Measurements from ENCODE around the gene STAT5B. TPM values are rescaled to one million over a fixed set of nuclear protein-coding genes. Genes with fewer than 3 reads are reported as not detected.

The STAT5B gene
- total and polyA plus RNA-seq, 2 of the 13 experiments (the other 11 are each of a cell fraction or from before 2014, with no cell fraction given) = 21.0 to 42.8 TPM

GRCh38 chr17:42322382-42323267 is 46.4 kb upstream of the STAT5B start (continued):
- 0 out of 2 replicates have a peak, but pooled peaks have one; percentile 74 for TF ChIP-seq ZBTB4 (CRISPR knock-in tag; IDR thresholded peaks at IDR 0.05; ENCODE audit: borderline replicate concordance)
- TF ChIP-seq SOX6 (IDR thresholded peaks at IDR 0.05) = no peak
- TF ChIP-seq SOX6 (CRISPR knock-in tag; IDR thresholded peaks at IDR 0.05) = peak; percentile 40; the same call in 1 of the 2 replicates
- TF ChIP-seq HOXA3 (CRISPR knock-in tag; IDR thresholded peaks at IDR 0.05) = peak; percentile 69; the same call in 1 of the 2 replicates
- TF ChIP-seq ZNF225 (CRISPR knock-in tag; IDR thresholded peaks at IDR 0.05) = peak; percentile 51; the same call in 1 of the 2 replicates
- TF ChIP-seq ZFP36L2 (CRISPR knock-in tag; IDR thresholded peaks at IDR 0.05) = peak; percentile 62; the same call in 1 of the 2 replicates
- peak; percentile 80 for TF ChIP-seq ZNF331 (CRISPR knock-in tag; IDR thresholded peaks at IDR 0.05)
- peak; percentile 84; the same call in 1 of the 2 replicates for TF ChIP-seq RFXANK (CRISPR knock-in tag; IDR thresholded peaks at IDR 0.05)
- peak; percentile 97 for TF ChIP-seq KDM3A (CRISPR knock-in tag; IDR thresholded peaks at IDR 0.05; ENCODE audit: low read depth)
- TF ChIP-seq RARA (CRISPR knock-in tag; IDR thresholded peaks at IDR 0.05) = peak; percentile 38; the same call in 1 of the 2 replicates
- no peak for TF ChIP-seq NFIC (IDR thresholded peaks at IDR 0.05; ENCODE audit: low read length)
- peak; percentile 56; the same call in 1 of the 2 replicates for TF ChIP-seq PATZ1 (CRISPR knock-in tag; IDR thresholded peaks at IDR 0.05)
- TF ChIP-seq CTCF (CRISPR knock-in tag; IDR thresholded peaks at IDR 0.05) = peak; percentile 100
- no peak for TF ChIP-seq ZNF513 (CRISPR knock-in tag; conservative IDR thresholded peaks at IDR 0.05)
- TF ChIP-seq ZNF850 (CRISPR knock-in tag; conservative IDR thresholded peaks at IDR 0.05) = no peak
- TF ChIP-seq ZNF639 (CRISPR knock-in tag; conservative IDR thresholded peaks at IDR 0.05) = peak; percentile 84; the same call in 1 of the 2 replicates
- TF ChIP-seq BCL6 (CRISPR knock-in tag; IDR thresholded peaks at IDR 0.05) = 0 out of 2 replicates have a peak, but pooled peaks have one; percentile 49
- TF ChIP-seq TOE1 (CRISPR knock-in tag; IDR thresholded peaks at IDR 0.05) = 0 out of 2 replicates have a peak, but pooled peaks have one; percentile 81
